ENCODE data around the gene BUB1B. TPM values are rescaled to one million over a fixed set of nuclear protein-coding genes. Genes with fewer than 3 reads are reported as not detected.
A peak's percentile ranks its signal among the peaks of the same experiment; 100 is the strongest.

Gene BUB1B
- total RNA-seq, 1 donor from 2014 or later: 1.4 TPM

DNA sequence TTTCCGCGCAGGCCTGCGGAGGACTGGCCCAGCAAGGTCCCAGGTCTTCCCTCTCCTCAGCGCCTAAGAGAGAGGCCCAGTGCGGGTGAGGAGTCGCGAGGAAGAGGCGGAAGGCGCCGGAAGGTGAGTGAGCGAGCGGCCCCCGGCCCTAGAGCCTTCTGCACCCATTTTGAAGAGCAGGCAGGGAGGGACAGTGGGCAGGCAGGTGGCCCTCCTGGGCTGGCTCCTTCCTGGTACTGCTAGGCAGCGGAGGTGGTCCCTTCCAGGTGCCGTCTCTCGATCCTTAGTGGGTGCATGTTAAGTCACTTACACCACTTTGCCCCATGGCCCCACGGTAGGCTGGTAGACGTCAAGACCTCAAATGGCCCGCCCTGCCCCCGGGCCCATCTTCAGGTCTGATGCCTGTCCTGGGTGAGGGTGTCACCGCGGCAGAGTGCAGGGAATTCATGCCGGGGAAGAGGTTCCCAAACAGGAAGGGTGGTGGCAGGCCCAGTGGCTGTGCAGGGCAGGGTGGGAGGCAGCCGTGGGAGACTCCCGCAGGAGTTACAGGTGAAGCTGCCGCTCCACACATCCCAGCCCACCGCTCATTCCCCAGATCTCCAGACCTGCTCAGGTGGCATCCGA, 92.4 kb downstream of the BUB1B start:
- DNase-seq (ENCODE audit: low spot score): no peak

GRCh38 chr15:40254452-40254851, 93.6 kb downstream of the BUB1B start:
- no peak for DNase-seq (ENCODE audit: low spot score)

GRCh38 chr15:40255033-40255432, 94.2 kb downstream of the BUB1B start:
- no peak for DNase-seq (ENCODE audit: low spot score)

DNA sequence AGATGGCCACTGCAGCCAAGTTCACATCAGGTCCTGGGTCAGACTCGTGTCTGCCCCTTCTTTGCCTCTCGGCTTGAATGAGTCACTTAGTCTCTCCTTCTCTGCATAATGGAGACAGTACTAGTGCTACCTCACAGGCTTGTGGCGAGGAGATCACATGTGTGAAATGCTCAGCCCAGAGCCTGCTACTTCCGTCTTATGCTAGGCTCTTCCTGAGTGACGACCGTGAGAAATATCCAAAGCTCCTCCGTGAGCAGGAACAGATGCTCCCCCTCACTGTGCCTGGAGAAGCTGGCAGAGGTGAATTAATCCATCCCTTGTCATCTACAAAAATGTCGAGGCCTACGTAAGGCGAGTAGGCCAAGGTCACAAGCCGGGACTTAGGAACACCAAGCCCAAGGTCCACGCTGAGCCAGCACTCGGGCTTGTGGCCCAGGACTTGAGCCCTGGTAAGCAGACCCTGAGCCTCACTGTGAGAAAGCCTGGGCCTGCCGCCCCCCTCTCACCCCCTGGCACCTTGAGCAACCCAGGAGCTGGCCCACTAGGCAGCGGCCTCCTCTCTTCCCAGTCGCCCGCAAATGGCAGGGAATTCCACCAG, 95.9 kb downstream of the BUB1B start:
- DNase-seq (ENCODE audit: low spot score): no peak

DNA sequence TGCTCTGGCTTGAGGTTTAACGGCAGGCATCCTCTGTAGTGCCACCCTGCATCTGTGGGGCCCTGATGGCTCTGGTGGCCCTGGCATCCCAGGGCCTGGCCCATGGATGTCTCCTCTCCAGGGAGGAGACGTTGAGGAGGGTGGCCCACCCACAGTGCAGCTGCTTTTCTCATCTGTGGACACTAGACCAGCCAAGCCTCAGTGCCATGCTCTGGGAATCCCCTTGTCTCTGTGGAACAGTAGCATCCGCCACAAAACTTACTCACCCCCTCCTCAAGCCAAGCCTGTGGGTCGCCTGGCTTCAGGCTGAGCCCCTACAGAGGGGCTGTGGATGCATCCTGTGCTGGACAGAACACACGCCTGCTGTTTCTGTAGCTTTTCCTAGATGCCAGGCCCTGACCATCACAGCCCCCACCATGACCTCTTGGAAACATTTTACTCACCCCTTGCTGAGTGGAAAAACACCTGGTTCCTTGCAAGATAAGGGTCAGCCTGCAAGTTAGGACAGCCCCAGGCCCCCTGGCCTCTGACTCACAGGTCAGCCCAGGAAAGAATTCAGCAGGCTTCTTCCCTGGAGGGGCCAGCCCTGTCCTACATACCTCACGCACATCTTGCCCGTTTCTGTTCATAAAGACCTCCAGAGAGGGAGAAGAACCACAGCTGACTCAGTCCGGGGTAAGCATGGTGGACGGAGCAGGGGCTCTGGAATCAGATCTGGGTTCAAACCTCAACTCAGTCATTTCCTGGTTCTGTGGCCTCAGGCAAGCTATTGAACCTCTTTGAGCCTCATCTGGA, 97.0 kb downstream of the BUB1B start:
- no peak for DNase-seq (ENCODE audit: low spot score)

- DNase-seq (ENCODE audit: low spot score): no peak
Observed at GRCh38 chr15:40258544-40258943, 97.7 kb downstream of the BUB1B start.

GRCh38 chr15:40259021-40259420, 98.2 kb downstream of the BUB1B start:
- no peak for DNase-seq (ENCODE audit: low spot score)

DNA sequence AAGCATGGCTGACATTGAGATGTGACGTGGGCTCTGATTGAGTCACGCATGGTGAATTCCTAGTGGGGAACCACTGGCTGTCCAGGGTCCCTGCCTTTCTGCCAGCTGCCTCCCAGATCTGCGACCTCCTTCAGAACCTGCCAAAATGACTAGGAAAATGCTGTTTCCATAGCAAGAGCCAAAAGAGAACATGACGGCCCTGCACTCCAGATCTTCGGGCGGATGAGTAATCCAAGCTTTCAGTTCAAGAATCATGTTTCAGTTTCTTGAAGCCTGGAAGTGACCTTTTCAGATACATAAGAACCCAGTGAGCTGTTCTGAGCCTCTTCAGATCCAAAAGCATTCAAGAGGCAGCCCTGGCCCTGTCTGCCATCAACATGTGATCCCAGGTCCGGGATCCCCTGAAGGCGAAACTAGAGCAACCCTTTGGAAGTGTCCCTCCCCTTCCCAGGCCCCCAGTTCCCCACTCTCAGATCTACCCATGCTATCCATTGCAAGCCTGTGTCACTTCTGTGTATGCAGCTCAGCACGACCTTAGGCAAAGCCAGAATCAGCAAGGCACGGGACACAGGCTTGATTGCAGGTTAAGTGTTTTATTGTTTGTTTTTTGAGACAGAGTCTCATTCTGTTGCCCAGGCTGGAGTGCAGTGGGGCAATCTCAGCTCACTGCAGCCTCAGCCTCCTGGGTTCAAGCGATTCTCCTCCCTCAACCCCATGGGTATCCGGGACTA, 102.3 kb downstream of the BUB1B start:
- no peak for DNase-seq (ENCODE audit: low spot score)

DNA sequence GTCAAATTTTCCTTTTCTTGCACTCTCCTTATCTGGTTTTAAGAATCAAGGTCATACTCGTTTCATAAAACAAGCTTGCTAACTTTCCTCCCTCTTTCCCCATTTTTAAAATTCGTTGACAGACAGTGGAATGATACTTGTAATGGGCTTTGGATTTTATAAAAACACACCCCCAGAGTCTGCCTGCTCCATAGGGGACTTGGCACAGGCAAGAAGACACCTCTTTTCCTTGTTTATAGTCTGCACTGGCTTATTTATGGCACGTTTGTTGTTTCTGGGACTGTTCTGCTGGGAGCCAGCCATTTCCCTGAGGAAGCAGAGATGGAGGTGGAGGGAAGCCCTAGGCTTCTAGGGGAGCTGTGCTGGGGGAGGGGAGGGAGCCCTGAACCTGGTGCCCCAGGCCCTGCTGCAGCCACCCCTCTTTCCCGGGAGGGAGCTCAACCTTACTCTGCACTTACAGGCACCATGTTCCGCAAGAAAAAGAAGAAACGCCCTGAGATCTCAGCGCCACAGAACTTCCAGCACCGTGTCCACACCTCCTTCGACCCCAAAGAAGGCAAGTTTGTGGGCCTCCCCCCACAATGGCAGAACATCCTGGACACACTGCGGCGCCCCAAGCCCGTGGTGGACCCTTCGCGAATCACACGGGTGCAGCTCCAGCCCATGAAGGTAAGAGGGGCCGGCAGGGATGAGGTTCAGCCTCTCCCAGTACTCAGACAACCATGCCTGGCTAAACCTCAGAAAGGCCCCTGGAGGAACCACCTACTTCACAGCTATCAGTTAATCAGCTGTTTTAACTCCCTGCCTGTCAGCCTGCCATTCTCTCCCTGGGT, 103.7 kb downstream of the BUB1B start:
- no peak for DNase-seq (ENCODE audit: low spot score)

GRCh38 chr15:40265355-40265754, 104.5 kb downstream of the BUB1B start:
- no peak for DNase-seq (ENCODE audit: low spot score)

DNA sequence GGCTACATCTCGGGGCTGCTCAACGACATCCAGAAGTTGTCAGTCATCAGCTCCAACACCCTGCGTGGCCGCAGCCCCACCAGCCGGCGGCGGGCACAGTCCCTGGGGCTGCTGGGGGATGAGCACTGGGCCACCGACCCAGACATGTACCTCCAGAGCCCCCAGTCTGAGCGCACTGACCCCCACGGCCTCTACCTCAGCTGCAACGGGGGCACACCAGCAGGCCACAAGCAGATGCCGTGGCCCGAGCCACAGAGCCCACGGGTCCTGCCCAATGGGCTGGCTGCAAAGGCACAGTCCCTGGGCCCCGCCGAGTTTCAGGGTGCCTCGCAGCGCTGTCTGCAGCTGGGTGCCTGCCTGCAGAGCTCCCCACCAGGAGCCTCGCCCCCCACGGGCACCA, 105.0 kb downstream of the BUB1B start:
- no peak for DNase-seq (ENCODE audit: low spot score)

GRCh38 chr15:40266828-40267304, 106.0 kb downstream of the BUB1B start:
- DNase-seq (ENCODE audit: low spot score): peak; percentile 65

- no peak for DNase-seq (ENCODE audit: low spot score)
Observed at GRCh38 chr15:40267670-40268069, 106.8 kb downstream of the BUB1B start.

GRCh38 chr15:40269604-40270003, 108.7 kb downstream of the BUB1B start:
- DNase-seq (ENCODE audit: low spot score): no peak

DNA sequence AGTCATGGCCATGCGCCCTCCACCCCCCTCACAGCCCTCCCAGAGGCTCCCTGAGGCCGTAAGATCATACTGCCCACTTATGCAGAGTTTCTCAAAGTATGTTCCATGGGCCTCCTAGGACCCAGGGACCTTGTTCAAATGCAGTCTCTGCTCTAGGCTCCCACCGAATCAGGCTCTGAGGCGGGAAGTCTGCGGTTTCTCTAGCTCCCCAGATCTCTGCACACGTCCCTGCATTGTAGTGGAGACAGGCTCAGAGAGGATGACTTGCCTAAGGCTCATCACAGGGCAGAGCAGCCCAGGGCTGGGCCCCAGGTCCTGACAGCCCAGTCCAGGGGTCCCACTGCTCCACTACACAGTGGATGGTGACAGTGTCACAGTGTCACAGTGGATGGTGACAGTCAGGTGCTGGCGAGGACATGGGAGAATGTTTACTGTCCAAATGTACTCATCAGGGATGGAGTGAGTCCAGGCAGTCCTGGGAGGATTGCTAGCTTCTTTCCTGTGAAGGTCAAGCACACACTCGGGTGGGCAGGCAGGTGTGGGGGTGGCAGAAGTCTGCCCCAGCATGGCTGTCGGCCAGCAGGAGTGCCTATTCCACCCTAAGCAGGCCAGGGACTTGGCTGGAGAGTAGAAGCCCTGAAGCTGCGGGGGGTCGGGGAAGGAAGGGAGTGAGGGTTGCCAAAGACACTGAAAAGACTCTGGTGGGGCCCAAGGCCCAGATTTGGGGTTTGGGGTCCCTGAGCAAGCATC, 109.6 kb downstream of the BUB1B start:
- no peak for DNase-seq (ENCODE audit: low spot score)

Other genes starting within 250 kb of the BUB1B start
- 5.4 TPM for gene GPR176, start 240.8 kb upstream of the BUB1B start, total RNA-seq
- gene EIF2AK4, start 227.0 kb upstream of the BUB1B start, total RNA-seq: 25.6 TPM
- gene SRP14, start 121.9 kb upstream of the BUB1B start, total RNA-seq: 186 TPM
- 36.2 TPM for gene BMF, start 52.2 kb upstream of the BUB1B start, total RNA-seq
- gene PAK6, start 78.0 kb downstream of the BUB1B start, total RNA-seq: 7.9 TPM
- gene ANKRD63, start 122.0 kb downstream of the BUB1B start, total RNA-seq: 1.6 TPM
- gene PLCB2, start 146.9 kb downstream of the BUB1B start, total RNA-seq: 36.4 TPM
- 44.2 TPM for gene INAFM2, start 162.6 kb downstream of the BUB1B start, total RNA-seq
- gene CCDC9B, start 179.9 kb downstream of the BUB1B start, total RNA-seq: 107 TPM
- gene PHGR1, start 190.0 kb downstream of the BUB1B start, total RNA-seq: 9.1 TPM
- gene DISP2, start 197.2 kb downstream of the BUB1B start, total RNA-seq: 3.5 TPM
- gene KNSTRN, start 221.7 kb downstream of the BUB1B start, total RNA-seq: 12.2 TPM
- 123 TPM for gene IVD, start 244.7 kb downstream of the BUB1B start, total RNA-seq